ENCODE measurements around the gene KTI12.
"Not testable (repeated sequence)": the region's sequence is repeated elsewhere in the genome, so short reads cannot be mapped to it uniquely, and the experiment has no call there.

The KTI12 gene

GRCh38 chr1:52033190-52034049 is at the start of gene KTI12:
TSS of gene KTI12 (minus strand) at chr1:52033810. CDS start at chr1:52033761, 49 bp downstream.
- peak; percentile 67 for DNase-seq (ENCODE audit: low read depth)
- peak within 1 kb of the TSS; percentile 89 for H3K4me3 ChIP-seq (ENCODE audit: low read depth, low read length)
- TF ChIP-seq CTCF (IDR thresholded peaks at IDR 0.05; ENCODE audit: control insufficient read depth, extremely low read depth, insufficient read depth): no peak

- H3K4me3 ChIP-seq (ENCODE audit: low read depth, low read length): no peak overlapping the region
- no peak for DNase-seq (ENCODE audit: low read depth)
- TF ChIP-seq CTCF (IDR thresholded peaks at IDR 0.05; ENCODE audit: control insufficient read depth, extremely low read depth, insufficient read depth): no peak
Observed at GRCh38 chr1:52080014-52080415, 46.4 kb upstream of the KTI12 start.

DNA sequence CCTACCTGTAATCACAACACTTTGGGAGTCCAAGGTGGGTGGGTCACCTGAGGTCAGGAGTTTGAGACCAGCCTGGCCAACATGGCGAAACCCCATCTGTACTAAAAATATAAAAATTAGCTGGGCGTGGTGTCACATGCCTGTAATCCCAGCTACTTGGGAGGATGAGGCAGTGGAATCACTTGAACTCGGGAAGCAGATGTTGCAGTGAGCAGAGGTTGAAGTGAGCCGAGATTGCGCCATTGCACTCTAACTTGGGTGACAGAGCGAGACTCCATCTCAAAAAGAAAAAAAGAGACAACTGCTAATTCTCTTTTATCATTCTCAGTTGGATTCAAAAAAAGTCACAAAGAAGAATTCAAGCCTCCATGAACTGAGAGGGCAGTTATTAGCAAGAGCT is 43.7 kb upstream of the KTI12 start:
- not testable (repeated sequence) for H3K4me3 ChIP-seq (ENCODE audit: low read depth, low read length); DNase-seq (ENCODE audit: low read depth)

GRCh38 chr1:52072291-52072690 is 38.7 kb upstream of the KTI12 start:
- no peak overlapping the region for H3K4me3 ChIP-seq (ENCODE audit: low read depth, low read length)
- no peak for DNase-seq (ENCODE audit: low read depth)
- no peak for TF ChIP-seq CTCF (IDR thresholded peaks at IDR 0.05; ENCODE audit: control insufficient read depth, extremely low read depth, insufficient read depth)

DNA sequence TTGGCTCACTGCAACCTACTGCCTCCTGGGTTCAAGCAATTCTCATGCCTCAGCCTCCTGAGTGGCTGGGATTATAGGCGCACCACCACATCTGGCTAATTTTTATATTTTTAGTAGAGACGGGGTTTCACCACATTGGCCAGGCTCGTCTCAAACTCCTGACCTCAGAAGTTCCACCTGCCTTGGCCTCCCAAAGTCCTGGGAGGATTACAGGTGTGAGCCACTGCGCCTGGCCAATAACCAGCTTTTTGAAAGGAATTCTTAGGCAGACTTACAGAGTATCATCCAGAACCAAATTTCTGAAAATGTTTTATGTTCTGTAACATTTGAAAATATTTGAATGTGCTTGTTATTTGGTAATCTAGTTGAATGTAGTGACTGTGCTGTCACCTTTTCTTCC is 37.1 kb upstream of the KTI12 start:
- H3K4me3 ChIP-seq (ENCODE audit: low read depth, low read length): no peak overlapping the region
- TF ChIP-seq CTCF (IDR thresholded peaks at IDR 0.05; ENCODE audit: control insufficient read depth, extremely low read depth, insufficient read depth): no peak
- DNase-seq (ENCODE audit: low read depth): no peak

DNA sequence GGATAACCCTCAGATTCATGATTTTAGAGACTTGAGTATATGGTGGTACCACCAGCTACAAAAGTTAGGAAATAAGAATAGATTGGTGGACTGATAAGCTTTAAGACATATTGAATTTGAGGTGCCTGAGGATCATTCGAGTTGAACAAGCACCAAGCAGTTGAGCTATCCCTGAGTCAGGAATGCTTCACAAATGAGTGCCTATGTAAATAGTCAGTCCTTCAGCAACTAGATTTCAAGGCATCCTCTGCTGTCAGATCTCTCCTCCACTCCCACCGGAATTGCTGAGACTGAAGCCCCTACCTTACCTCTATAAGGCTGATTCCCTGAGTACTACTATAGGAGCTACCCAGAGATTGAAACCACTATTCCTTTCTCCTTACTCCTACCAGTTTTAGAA is 29.6 kb upstream of the KTI12 start:
- no peak for TF ChIP-seq CTCF (IDR thresholded peaks at IDR 0.05; ENCODE audit: control insufficient read depth, extremely low read depth, insufficient read depth)
- no peak for DNase-seq (ENCODE audit: low read depth)
- no peak overlapping the region for H3K4me3 ChIP-seq (ENCODE audit: low read depth, low read length)

GRCh38 chr1:52060822-52061221 is 27.2 kb upstream of the KTI12 start:
- H3K4me3 ChIP-seq (ENCODE audit: low read depth, low read length): no peak overlapping the region
- no peak for TF ChIP-seq CTCF (IDR thresholded peaks at IDR 0.05; ENCODE audit: control insufficient read depth, extremely low read depth, insufficient read depth)
- DNase-seq (ENCODE audit: low read depth): no peak

All from LNCaP clone FGC (cell line).